OCI-LY3 (cell line): ENCODE data around the gene NOBOX.

Experiments
- H2AFZ ChIP-seq: fragments of 200-600, 300-600 bp; shearing (Covaris generic); 2 replicates; pipeline ENCODE4 v1.6.0; 2014; ENCODE audit warnings: antibody characterized with exemption, low read depth, low read length
- H3K27ac ChIP-seq: fragments of 200-600, 300-600 bp; sonication (generic); 2 replicates; pipeline ENCODE4 v1.5.1; 2014; ENCODE audit warnings: mild to moderate bottlenecking, low read length, moderate library complexity, mixed read lengths
- H3K27me3 ChIP-seq: fragments of 200-600, 300-600 bp; sonication (generic); 2 replicates; pipeline ENCODE4 v1.6.1; 2014; ENCODE audit warnings: low read depth, low read length, mixed read lengths
- H3K36me3 ChIP-seq: fragments of 200-600, 300-600 bp; sonication (generic); replicated peaks from 2 replicates; pipeline ENCODE3; 2014; ENCODE audit warnings: low read depth, low read length, mixed read lengths
- H3K4me1 ChIP-seq: fragments of 300-600, 200-600 bp; sonication (generic); 2 replicates; pipeline ENCODE4 v1.6.1; 2014; ENCODE audit warnings: low read length, mixed read lengths
- H3K4me2 ChIP-seq: fragments of 200-600, 300-600 bp; sonication (generic); 2 replicates; pipeline ENCODE4 v1.6.1; 2014; ENCODE audit warnings: low read length, mixed read lengths
- H3K4me3 ChIP-seq: fragments of 300-600, 200-600 bp; sonication (generic); 2 replicates; pipeline ENCODE4 v1.5.1; 2014; ENCODE audit warnings: antibody characterized with exemption, mild to moderate bottlenecking, low read length, moderate library complexity
- H3K79me2 ChIP-seq: fragments of 300-600, 200-600 bp; shearing (Covaris generic); 2 replicates; pipeline ENCODE4 v1.6.1; 2014; ENCODE audit warnings: mild to moderate bottlenecking, low read length, mixed read lengths
- H3K9ac ChIP-seq: fragments of 300-600, 200-600 bp; shearing (Covaris generic); 2 replicates; pipeline ENCODE4 v1.6.0; 2014; ENCODE audit warnings: mild to moderate bottlenecking, low read length, moderate library complexity
- H3K9me3 ChIP-seq: fragments of 200-600, 300-600 bp; shearing (Covaris generic); 2 replicates; pipeline ENCODE4 v1.6.1; 2014; ENCODE audit warnings: low read length, mixed read lengths; ENCODE audit not compliant: insufficient read depth
- H4K20me1 ChIP-seq: fragments of 200-600, 300-600 bp; sonication (generic); 2 replicates; pipeline ENCODE4 v1.6.1; 2016; ENCODE audit warnings: low read length, mixed read lengths; ENCODE audit not compliant: insufficient read depth
- CTCF ChIP-seq: fragments of 200-600, 300-600 bp; sonication (generic); IDR thresholded peaks from 2 replicates; pipeline ENCODE4 v1.5.1; 2014; ENCODE audit warnings: antibody characterized with exemption, low read length, low read depth
- EZH2phosphoT487 ChIP-seq: fragments of 200-600 bp; shearing (Covaris generic); IDR thresholded peaks from 2 replicates; pipeline ENCODE4 v1.6.1; 2018; ENCODE audit warnings: antibody characterized with exemption, mixed run types, low read depth

NOBOX gene

GRCh38 chr7:144403649-144404061 is at the start of gene NOBOX:
NOBOX (minus strand) TSS chr7:144403693.
- Histone ChIP-seq H4K20me1 (no peaks in the 10 kb centered on the region), H3K36me3 (no peaks in the 10 kb centered on the region), H3K4me3 (no peak within 1 kb of the TSS), H3K9ac (no peak within 1 kb of the TSS), H3K27me3 (peaks cover 20% of the 10 kb centered on the region; the same call in 1 of the 2 replicates), H3K4me2 (no peak within 1 kb of the TSS), H3K4me1 (no peaks in the 10 kb centered on the region), H3K79me2 (no peaks in the 10 kb centered on the region), H3K27ac (no peak within 1 kb of the TSS), H3K9me3 (no peaks in the 10 kb centered on the region), H2AFZ (no peak within 1 kb of the TSS)
- no peak for TF ChIP-seq EZH2phosphoT487
- no peak for TF ChIP-seq CTCF

- Histone ChIP-seq H3K9ac (no peak overlapping the region), H3K27me3 (no peaks in the 10 kb centered on the region), H4K20me1 (no peaks in the 10 kb centered on the region), H3K9me3 (no peaks in the 10 kb centered on the region), H2AFZ (no peak overlapping the region), H3K4me2 (no peak overlapping the region), H3K36me3 (no peaks in the 10 kb centered on the region), H3K4me3 (no peak overlapping the region), H3K27ac (no peak overlapping the region), H3K79me2 (no peaks in the 10 kb centered on the region), H3K4me1 (no peaks in the 10 kb centered on the region)
- TF ChIP-seq CTCF, result no peak
- TF ChIP-seq EZH2phosphoT487, result no peak
Measured at GRCh38 chr7:144452064-144452463, 48.6 kb upstream of the NOBOX start.

- TF ChIP-seq CTCF (no peak), EZH2phosphoT487 (no peak)
- no peak overlapping the region for H3K9ac ChIP-seq
- no peak overlapping the region for H3K4me3 ChIP-seq
Measured at GRCh38 chr7:144445590-144445989, 42.1 kb upstream of the NOBOX start.

GRCh38 chr7:144439717-144440205 is 36.3 kb upstream of the NOBOX start:
- Histone ChIP-seq H3K27ac (no peak overlapping the region), H3K79me2 (no peaks in the 10 kb centered on the region), H3K4me1 (no peaks in the 10 kb centered on the region), H3K9me3 (no peaks in the 10 kb centered on the region), H2AFZ (no peak overlapping the region), H3K9ac (no peak overlapping the region), H3K4me2 (no peak overlapping the region), H3K27me3 (0 out of 2 replicates have a peak, but pooled peaks cover 3% of the 10 kb centered on the region), H4K20me1 (no peaks in the 10 kb centered on the region), H3K36me3 (no peaks in the 10 kb centered on the region), H3K4me3 (no peak overlapping the region)
- TF ChIP-seq EZH2phosphoT487, result no peak
- no peak for TF ChIP-seq CTCF

More at GRCh38 chr7:144445590-144445989, 42.1 kb upstream of the NOBOX start:
- Histone ChIP-seq H3K4me2 (no peak overlapping the region), H2AFZ (no peak overlapping the region), H3K36me3 (no peaks in the 10 kb centered on the region), H3K27me3 (no peaks in the 10 kb centered on the region), H3K9me3 (no peaks in the 10 kb centered on the region), H4K20me1 (no peaks in the 10 kb centered on the region), H3K79me2 (no peaks in the 10 kb centered on the region), H3K4me1 (no peaks in the 10 kb centered on the region), H3K27ac (no peak overlapping the region)
